GM23338 (cell line): Measurements from ENCODE around the gene GPR142. TPM values are rescaled to one million over a fixed set of nuclear protein-coding genes. Genes with fewer than 3 reads are reported as not detected.

Experiments used
- ATAC-seq: fragments of 200-7000 bp; cut with Tn5 transposase; 3 replicates; pipeline ENCODE4 v1.9.1; 2020
- DNase-seq: peaks from one replicate; pipeline ENCODE4 v3.0.0-alpha.2; 2015; ENCODE audit warnings: low spot score
- H2AFZ ChIP-seq: fragments of 200-600 bp; sonication (generic); 2 replicates; pipeline ENCODE4 v1.8.0; 2016; ENCODE audit warnings: antibody characterized with exemption, mild to moderate bottlenecking, moderate library complexity
- H3F3A ChIP-seq: fragments of 200-600 bp; sonication (generic); replicated peaks from 2 replicates; pipeline ENCODE4 v1.8.0; 2017; ENCODE audit warnings: antibody characterized with exemption, mixed run types, low read depth
- H3K27ac ChIP-seq: fragments of 200-600 bp; sonication (generic); 2 replicates; pipeline ENCODE4 v1.6.1; 2016; ENCODE audit warnings: low read depth
- H3K27me3 ChIP-seq: fragments of 200-600 bp; sonication (generic); 2 replicates; pipeline ENCODE4 v1.8.0; 2016; ENCODE audit warnings: mild to moderate bottlenecking, mixed run types, moderate library complexity; ENCODE audit not compliant: insufficient read depth
- H3K36me3 ChIP-seq: fragments of 200-600 bp; sonication (generic); 2 replicates; pipeline ENCODE4 v1.8.0; 2016; ENCODE audit warnings: mild to moderate bottlenecking; ENCODE audit not compliant: insufficient read depth
- H3K4me1 ChIP-seq: fragments of 200-600 bp; sonication (generic); 2 replicates; pipeline ENCODE4 v1.8.0; 2016; ENCODE audit warnings: mild to moderate bottlenecking, moderate library complexity; ENCODE audit not compliant: insufficient read depth
- H3K4me2 ChIP-seq: fragments of 200-600 bp; sonication (generic); 2 replicates; pipeline ENCODE4 v1.7.1; 2017; ENCODE audit warnings: mixed run types
- H3K4me3 ChIP-seq: fragments of 200-600 bp; sonication (generic); 2 replicates; pipeline ENCODE4 v1.6.1; 2016; ENCODE audit warnings: mixed run types
- H3K79me2 ChIP-seq: fragments of 200-600 bp; sonication (generic); replicated peaks from 2 replicates; pipeline ENCODE4 v1.8.0; 2017; ENCODE audit warnings: mild to moderate bottlenecking; ENCODE audit not compliant: insufficient read depth
- H3K9me2 ChIP-seq: fragments of 200-600 bp; sonication (generic); 2 replicates; pipeline ENCODE4 v1.8.0; 2017; ENCODE audit not compliant: insufficient read depth
- H4K20me1 ChIP-seq: fragments of 200-600 bp; sonication (generic); replicated peaks from 2 replicates; pipeline ENCODE4 v1.8.0; 2017; ENCODE audit warnings: mild to moderate bottlenecking; ENCODE audit not compliant: insufficient read depth
- H3K27ac Mint-ChIP-seq: 2 replicates; pipeline ENCODE4 v1.8.0; 2020; ENCODE audit warnings: inconsistent platforms, mild to moderate bottlenecking, moderate library complexity, mixed read lengths
- H3K27me3 Mint-ChIP-seq: 3 replicates; pipeline ENCODE4 v1.8.0; 2022; ENCODE audit warnings: low read depth, mild to moderate bottlenecking, moderate library complexity, mixed read lengths, inconsistent platforms; ENCODE audit not compliant: insufficient read depth, poor library complexity
- H3K36me3 Mint-ChIP-seq: 3 replicates; pipeline ENCODE4 v1.8.0; 2021; ENCODE audit warnings: low read depth, mild to moderate bottlenecking, inconsistent platforms, moderate library complexity, mixed read lengths
- H3K4me1 Mint-ChIP-seq: 3 replicates; pipeline ENCODE4 v1.8.0; 2020; ENCODE audit warnings: mild to moderate bottlenecking, inconsistent platforms, mixed read lengths
- H3K4me3 Mint-ChIP-seq: 3 replicates; pipeline ENCODE4 v1.8.0; 2021; ENCODE audit warnings: moderate library complexity, mild to moderate bottlenecking, inconsistent platforms, mixed read lengths
- H3K9me3 Mint-ChIP-seq: 3 replicates; pipeline ENCODE4 v1.8.0; 2020; ENCODE audit warnings: moderate library complexity, mild to moderate bottlenecking, inconsistent platforms, mixed read lengths
- CREB1 ChIP-seq: fragments of 250-450 bp; sonication (Bioruptor Pico); IDR thresholded peaks from 2 replicates; pipeline ENCODE4 v1.5.0; 2020; ENCODE audit warnings: low read depth, mild to moderate bottlenecking, moderate library complexity
- CTCF ChIP-seq, 2 experiments: fragments of 200-600 bp in 1 of 2; sonication (generic) in 1 of 2; conservative IDR thresholded peaks; 2 replicates each; pipeline versions ENCODE4 v1.5.1 to v1.6.1; 2016 to 2017; ENCODE audit warnings: antibody characterized with exemption in 2 of 2, low read depth in 2 of 2, mild to moderate bottlenecking in 2 of 2, moderate library complexity in 1 of 2
- EZH2 ChIP-seq: fragments of 200-600 bp; sonication (generic); IDR thresholded peaks from one replicate; pipeline ENCODE4 v1.8.0; 2017; ENCODE audit warnings: antibody characterized with exemption, mild to moderate bottlenecking, low read depth; ENCODE audit not compliant: unreplicated experiment
- EZH2phosphoT487 ChIP-seq: fragments of 200-600 bp; sonication (generic); IDR thresholded peaks from one replicate; pipeline ENCODE4 v1.8.1; 2018; ENCODE audit warnings: antibody characterized with exemption; ENCODE audit not compliant: unreplicated experiment
- NANOG ChIP-seq: IDR thresholded peaks from 2 replicates; pipeline ENCODE4 v1.6.1; 2016; ENCODE audit warnings: antibody characterized with exemption, borderline replicate concordance
- POLR2AphosphoS5 ChIP-seq: IDR thresholded peaks from 2 replicates; pipeline ENCODE4 v1.6.1; 2016; ENCODE audit warnings: antibody characterized with exemption, low read depth
- STAT1 ChIP-seq: IDR thresholded peaks from one replicate; pipeline ENCODE4 v1.6.1; 2016; ENCODE audit warnings: antibody characterized with exemption; ENCODE audit not compliant: unreplicated experiment
- ZNF114 ChIP-seq: fragments of 250-450 bp; sonication (Bioruptor Pico); IDR thresholded peaks from 2 replicates; pipeline ENCODE4 v1.5.0; 2020; ENCODE audit warnings: mild to moderate bottlenecking, moderate library complexity
- ZNF331 ChIP-seq: fragments of 250-450 bp; sonication (Bioruptor Pico); IDR thresholded peaks from 2 replicates; pipeline ENCODE4 v1.5.0; 2020; ENCODE audit warnings: low read depth, mild to moderate bottlenecking, moderate library complexity
- polyA plus RNA-seq: library from polyadenylated mRNA; unstranded; fragments of >200 nt; fragmentation: Nextera tagmentation; extraction: Ambion mirVana; gene quantifications from 2 replicates; pipeline ENCODE4 v1.2.1, GENCODE V29; 2016
- total RNA-seq: library from RNA; depleted of rRNA; stranded (reverse); fragments of >200 nt; shearing (Covaris generic); gene quantifications from 2 replicates; pipeline ENCODE4 v1.2.3, GENCODE V29; 2014
- TF ChIP-seq, protein P1 (sequence below): IDR thresholded peaks from 2 replicates; pipeline ENCODE4 v1.6.1; 2016; ENCODE audit warnings: antibody characterized with exemption
- TF ChIP-seq, protein P2 (sequence below): IDR thresholded peaks from one replicate; pipeline ENCODE4 v1.6.1; 2018; ENCODE audit warnings: antibody characterized with exemption; ENCODE audit not compliant: unreplicated experiment

GPR142 gene
- total and polyA plus RNA-seq, 2 experiments from 2014 or later, result not detected

GRCh38 chr17:74329378-74329777, 37.9 kb upstream of the GPR142 start:
- Mint-ChIP-seq H3K9me3 (no peaks in the 10 kb centered on the region; the same call in 2 of the 3 replicates), H3K36me3 (no peaks in the 10 kb centered on the region; the same call in 2 of the 3 replicates), H3K4me1 (peaks cover 27% of the 10 kb centered on the region), H3K27me3 (peaks cover 31% of the 10 kb centered on the region), H3K4me3 (no peak overlapping the region), H3K27ac (no peak overlapping the region)
- Histone ChIP-seq H3K4me1 (peaks cover 4% of the 10 kb centered on the region; the same call in 1 of the 2 replicates), H3K4me3 (no peak overlapping the region), H4K20me1 (no peaks in the 10 kb centered on the region), H3K9me2 (no peaks in the 10 kb centered on the region), H3K27me3 (peaks cover 28% of the 10 kb centered on the region), H2AFZ (no peak overlapping the region), H3K36me3 (no peaks in the 10 kb centered on the region), H3F3A (no peaks in the 10 kb centered on the region), H3K27ac (no peak overlapping the region), H3K79me2 (no peaks in the 10 kb centered on the region), H3K4me2 (no peak overlapping the region)
- DNase-seq (no peak), ATAC-seq (no peak)
- TF ChIP-seq, protein P1, sequence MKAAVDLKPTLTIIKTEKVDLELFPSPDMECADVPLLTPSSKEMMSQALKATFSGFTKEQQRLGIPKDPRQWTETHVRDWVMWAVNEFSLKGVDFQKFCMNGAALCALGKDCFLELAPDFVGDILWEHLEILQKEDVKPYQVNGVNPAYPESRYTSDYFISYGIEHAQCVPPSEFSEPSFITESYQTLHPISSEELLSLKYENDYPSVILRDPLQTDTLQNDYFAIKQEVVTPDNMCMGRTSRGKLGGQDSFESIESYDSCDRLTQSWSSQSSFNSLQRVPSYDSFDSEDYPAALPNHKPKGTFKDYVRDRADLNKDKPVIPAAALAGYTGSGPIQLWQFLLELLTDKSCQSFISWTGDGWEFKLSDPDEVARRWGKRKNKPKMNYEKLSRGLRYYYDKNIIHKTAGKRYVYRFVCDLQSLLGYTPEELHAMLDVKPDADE, result no peak
- TF ChIP-seq STAT1 (no peak), CTCF (conservative IDR thresholded peaks at IDR 0.05; ENCODE audit: low read depth in 2 of 2) (no peak), ZNF114 (CRISPR knock-in tag) (no peak), CREB1 (CRISPR knock-in tag) (no peak), EZH2phosphoT487 (no peak)
- TF ChIP-seq, protein P2, sequence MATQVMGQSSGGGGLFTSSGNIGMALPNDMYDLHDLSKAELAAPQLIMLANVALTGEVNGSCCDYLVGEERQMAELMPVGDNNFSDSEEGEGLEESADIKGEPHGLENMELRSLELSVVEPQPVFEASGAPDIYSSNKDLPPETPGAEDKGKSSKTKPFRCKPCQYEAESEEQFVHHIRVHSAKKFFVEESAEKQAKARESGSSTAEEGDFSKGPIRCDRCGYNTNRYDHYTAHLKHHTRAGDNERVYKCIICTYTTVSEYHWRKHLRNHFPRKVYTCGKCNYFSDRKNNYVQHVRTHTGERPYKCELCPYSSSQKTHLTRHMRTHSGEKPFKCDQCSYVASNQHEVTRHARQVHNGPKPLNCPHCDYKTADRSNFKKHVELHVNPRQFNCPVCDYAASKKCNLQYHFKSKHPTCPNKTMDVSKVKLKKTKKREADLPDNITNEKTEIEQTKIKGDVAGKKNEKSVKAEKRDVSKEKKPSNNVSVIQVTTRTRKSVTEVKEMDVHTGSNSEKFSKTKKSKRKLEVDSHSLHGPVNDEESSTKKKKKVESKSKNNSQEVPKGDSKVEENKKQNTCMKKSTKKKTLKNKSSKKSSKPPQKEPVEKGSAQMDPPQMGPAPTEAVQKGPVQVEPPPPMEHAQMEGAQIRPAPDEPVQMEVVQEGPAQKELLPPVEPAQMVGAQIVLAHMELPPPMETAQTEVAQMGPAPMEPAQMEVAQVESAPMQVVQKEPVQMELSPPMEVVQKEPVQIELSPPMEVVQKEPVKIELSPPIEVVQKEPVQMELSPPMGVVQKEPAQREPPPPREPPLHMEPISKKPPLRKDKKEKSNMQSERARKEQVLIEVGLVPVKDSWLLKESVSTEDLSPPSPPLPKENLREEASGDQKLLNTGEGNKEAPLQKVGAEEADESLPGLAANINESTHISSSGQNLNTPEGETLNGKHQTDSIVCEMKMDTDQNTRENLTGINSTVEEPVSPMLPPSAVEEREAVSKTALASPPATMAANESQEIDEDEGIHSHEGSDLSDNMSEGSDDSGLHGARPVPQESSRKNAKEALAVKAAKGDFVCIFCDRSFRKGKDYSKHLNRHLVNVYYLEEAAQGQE, result no peak

DNA sequence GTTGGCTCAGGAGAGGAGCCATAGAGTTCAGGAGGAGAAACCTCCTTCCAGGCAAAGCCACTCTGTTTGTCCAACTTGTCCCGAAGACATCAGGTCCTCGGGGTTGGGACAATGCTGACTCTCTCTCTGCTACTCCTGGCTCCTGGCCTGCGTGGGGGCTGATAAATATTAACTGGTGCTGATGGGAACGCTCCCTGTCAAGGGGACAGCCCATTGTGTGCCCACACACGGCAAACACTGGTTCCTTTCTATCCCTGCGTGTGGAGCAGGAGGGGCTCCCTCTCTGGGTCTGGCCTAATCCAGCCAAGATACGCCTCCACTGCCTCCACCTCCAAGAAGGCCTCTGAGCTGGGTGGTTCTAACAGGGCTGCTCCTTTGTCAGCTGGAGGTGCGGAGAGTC, 36.9 kb upstream of the GPR142 start:
- DNase-seq (no peak), ATAC-seq (no peak)
- H3K4me3 ChIP-seq, result no peak overlapping the region
- Mint-ChIP-seq H3K9me3 (no peaks in the 10 kb centered on the region; the same call in 2 of the 3 replicates), H3K4me1 (peaks cover 28% of the 10 kb centered on the region), H3K27me3 (peaks cover 25% of the 10 kb centered on the region), H3K27ac (no peak overlapping the region), H3K36me3 (no peaks in the 10 kb centered on the region; the same call in 2 of the 3 replicates), H3K4me3 (no peak overlapping the region)
- H3K27ac ChIP-seq, result no peak overlapping the region
- no peaks in the 10 kb centered on the region for H3K36me3 ChIP-seq
- no peak overlapping the region for H2AFZ ChIP-seq
- no peak overlapping the region for H3K4me2 ChIP-seq
- no peaks in the 10 kb centered on the region for H3F3A ChIP-seq
- no peaks in the 10 kb centered on the region for H3K79me2 ChIP-seq
- H3K27me3 ChIP-seq, result peaks cover 18% of the 10 kb centered on the region
- H3K4me1 ChIP-seq, result peaks cover 4% of the 10 kb centered on the region; the same call in 1 of the 2 replicates
- H4K20me1 ChIP-seq, result no peaks in the 10 kb centered on the region
- H3K9me2 ChIP-seq, result no peaks in the 10 kb centered on the region
- TF ChIP-seq, protein P2, result no peak
- no peak for TF ChIP-seq ZNF331 (CRISPR knock-in tag)
- TF ChIP-seq POLR2AphosphoS5, result no peak
- no peak for TF ChIP-seq STAT1
- no peak for TF ChIP-seq EZH2
- TF ChIP-seq NANOG, result no peak
